ENCODE measurements around the gene PCDHB11.
"Not testable (repeated sequence)": the region's sequence is repeated elsewhere in the genome, so short reads cannot be mapped to it uniquely, and the experiment has no call there.

The PCDHB11 gene

DNA sequence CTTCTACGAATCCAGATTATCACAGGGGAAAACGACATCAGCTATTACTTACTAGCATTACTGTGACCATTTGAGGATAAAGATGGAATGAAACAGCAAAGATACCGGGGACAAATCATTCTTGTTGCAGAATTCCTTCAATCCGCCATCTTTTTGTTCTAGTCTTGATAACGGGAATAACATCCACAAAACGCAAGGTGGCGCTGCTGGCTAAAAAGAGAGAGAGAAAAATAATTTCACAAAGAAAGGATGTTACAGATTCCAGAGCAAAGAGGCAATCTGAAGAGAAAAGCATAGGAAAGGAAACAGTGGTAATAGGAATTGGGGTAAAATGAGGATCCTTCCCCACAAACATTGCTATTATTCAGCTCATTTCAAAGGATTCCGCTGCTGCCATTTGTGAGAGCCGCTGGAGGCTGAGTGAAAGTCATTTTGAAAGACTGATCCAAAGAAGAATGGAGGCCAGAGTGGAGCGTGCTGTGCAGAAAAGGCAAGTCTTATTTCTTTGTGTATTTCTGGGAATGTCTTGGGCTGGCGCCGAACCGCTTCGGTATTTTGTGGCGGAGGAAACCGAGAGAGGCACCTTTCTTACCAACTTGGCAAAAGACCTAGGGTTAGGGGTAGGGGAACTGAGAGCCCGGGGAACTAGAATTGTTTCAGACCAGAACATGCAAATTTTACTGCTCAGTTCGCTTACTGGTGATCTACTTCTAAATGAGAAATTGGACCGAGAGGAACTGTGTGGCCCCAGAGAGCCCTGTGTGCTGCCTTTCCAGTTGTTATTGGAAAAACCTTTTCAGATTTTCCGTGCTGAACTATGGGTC, 26.8 kb upstream of the PCDHB11 start, which contains the start of gene PCDHB7:
Gene PCDHB7, plus strand, starts transcription at position 264 of the 824 bp plus-strand sequence. Its CDS starts 192 bp downstream, at position 456.
- peak; percentile 12 for DNase-seq (ENCODE audit: low read depth)
- H3K4me3 ChIP-seq (replicated peaks; ENCODE audit: low read depth, low read length) = no peak within 1 kb of the TSS
- TF ChIP-seq, protein P1, sequence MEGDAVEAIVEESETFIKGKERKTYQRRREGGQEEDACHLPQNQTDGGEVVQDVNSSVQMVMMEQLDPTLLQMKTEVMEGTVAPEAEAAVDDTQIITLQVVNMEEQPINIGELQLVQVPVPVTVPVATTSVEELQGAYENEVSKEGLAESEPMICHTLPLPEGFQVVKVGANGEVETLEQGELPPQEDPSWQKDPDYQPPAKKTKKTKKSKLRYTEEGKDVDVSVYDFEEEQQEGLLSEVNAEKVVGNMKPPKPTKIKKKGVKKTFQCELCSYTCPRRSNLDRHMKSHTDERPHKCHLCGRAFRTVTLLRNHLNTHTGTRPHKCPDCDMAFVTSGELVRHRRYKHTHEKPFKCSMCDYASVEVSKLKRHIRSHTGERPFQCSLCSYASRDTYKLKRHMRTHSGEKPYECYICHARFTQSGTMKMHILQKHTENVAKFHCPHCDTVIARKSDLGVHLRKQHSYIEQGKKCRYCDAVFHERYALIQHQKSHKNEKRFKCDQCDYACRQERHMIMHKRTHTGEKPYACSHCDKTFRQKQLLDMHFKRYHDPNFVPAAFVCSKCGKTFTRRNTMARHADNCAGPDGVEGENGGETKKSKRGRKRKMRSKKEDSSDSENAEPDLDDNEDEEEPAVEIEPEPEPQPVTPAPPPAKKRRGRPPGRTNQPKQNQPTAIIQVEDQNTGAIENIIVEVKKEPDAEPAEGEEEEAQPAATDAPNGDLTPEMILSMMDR (IDR thresholded peaks at IDR 0.05; ENCODE audit: low read length, missing control alignments) = peak; percentile 31

DNA sequence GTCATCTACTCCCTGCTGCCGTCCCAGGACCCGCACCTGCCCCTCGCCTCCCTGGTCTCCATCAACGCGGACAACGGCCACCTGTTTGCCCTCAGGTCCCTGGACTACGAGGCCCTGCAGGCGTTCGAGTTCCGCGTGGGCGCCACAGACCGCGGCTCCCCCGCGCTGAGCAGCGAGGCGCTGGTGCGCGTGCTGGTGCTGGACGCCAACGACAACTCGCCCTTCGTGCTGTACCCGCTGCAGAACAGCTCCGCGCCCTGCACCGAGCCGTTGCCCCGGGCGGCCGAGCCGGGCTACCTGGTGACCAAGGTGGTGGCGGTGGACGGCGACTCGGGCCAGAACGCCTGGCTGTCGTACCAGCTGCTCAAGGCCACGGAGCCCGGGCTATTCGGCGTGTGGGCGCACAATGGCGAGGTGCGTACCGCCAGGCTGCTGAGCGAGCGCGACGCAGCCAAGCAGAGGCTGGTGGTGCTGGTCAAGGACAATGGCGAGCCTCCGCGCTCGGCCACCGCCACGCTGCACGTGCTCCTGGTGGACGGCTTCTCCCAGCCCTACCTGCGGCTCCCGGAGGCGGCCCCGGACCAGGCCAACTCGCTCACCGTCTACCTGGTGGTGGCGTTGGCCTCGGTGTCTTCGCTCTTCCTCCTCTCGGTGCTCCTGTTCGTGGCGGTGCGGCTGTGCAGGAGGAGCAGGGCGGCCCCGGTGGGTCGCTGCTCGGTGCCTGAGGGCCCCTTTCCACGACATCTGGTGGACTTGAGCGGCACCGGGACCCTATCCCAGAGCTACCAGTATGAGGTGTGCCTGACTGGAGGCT, 24.9 kb upstream of the PCDHB11 start:
- not testable (repeated sequence) for H3K4me3 ChIP-seq (replicated peaks; ENCODE audit: low read depth, low read length); DNase-seq (ENCODE audit: low read depth)

DNA sequence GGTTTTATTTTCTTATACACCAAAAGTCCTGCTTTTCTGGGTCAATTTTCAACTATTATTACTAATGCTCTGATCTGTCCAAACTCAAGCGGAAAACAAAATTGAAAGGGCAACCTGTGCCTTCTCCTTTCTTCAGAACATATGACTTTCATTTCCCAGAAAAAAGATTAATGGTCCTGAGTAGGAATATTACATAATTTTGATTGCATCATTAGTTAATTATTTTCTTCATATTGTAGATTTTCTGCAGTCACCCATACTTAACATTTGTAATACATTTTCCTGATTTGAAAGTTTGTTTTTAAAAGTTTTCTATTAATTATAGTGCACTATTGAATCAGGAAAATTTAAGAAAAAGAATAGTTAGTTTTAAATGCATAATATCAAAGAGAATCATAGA, 23.5 kb upstream of the PCDHB11 start:
- DNase-seq (ENCODE audit: low read depth) = no peak
- no peak overlapping the region for H3K4me3 ChIP-seq (replicated peaks; ENCODE audit: low read depth, low read length)
- TF ChIP-seq, protein P1 (IDR thresholded peaks at IDR 0.05; ENCODE audit: low read length, missing control alignments) = no peak

DNA sequence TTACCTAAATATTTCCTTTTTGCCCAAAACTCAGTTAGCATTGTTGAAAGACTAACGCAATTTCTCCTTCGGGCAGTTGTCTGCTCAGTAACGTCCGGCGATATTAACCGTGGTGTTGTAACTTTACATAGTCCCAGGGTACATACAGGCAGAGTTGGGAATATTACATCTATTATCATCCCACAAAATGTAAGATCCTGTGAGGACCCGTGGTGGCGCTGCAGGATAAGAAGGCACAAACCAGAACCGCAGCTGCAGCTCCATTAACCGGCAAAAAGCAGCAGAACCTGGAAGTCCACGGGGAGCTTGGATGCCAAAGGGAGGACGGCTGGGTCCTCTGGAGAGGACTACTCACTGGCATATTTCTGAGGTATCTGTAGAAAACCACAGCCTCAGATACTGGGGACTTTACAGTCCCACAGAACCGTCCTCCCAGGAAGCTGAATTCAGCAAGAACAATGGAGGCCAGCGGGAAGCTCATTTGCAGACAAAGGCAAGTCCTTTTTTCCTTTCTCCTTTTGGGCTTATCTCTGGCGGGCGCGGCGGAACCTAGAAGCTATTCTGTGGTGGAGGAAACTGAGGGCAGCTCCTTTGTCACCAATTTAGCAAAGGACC, 21.7 kb upstream of the PCDHB11 start, which contains the start of gene PCDHB8:
Gene PCDHB8, plus strand, starts transcription at position 214 of the 615 bp plus-strand sequence. Its CDS starts 245 bp downstream, at position 459.
- not testable (repeated sequence) for H3K4me3 ChIP-seq (replicated peaks; ENCODE audit: low read depth, low read length); DNase-seq (ENCODE audit: low read depth)

DNA sequence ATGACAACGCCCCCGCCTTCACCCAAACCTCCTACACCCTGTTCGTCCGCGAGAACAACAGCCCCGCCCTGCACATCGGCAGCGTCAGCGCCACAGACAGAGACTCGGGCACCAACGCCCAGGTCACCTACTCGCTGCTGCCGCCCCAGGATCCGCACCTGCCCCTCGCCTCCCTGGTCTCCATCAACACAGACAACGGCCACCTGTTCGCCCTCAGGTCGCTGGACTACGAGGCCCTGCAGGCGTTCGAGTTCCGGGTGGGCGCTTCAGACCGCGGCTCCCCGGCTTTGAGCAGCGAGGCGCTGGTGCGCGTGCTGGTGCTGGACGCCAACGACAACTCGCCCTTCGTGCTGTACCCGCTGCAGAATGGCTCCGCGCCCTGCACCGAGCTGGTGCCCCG, 20.1 kb upstream of the PCDHB11 start:
- not testable (repeated sequence) for DNase-seq (ENCODE audit: low read depth); H3K4me3 ChIP-seq (replicated peaks; ENCODE audit: low read depth, low read length)

DNA sequence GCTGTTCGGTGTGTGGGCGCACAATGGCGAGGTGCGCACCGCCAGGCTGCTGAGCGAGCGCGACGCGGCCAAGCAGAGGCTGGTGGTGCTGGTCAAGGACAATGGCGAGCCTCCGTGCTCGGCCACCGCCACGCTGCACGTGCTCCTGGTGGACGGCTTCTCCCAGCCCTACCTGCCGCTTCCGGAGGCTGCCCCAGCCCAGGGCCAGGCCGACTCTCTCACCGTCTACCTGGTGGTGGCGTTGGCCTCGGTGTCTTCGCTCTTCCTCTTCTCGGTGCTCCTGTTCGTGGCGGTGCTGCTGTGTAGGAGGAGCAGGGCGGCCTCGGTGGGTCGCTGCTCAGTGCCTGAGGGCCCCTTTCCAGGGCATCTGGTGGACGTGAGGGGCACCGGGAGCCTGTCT, 19.6 kb upstream of the PCDHB11 start:
- not testable (repeated sequence) for H3K4me3 ChIP-seq (replicated peaks; ENCODE audit: low read depth, low read length); DNase-seq (ENCODE audit: low read depth)

DNA sequence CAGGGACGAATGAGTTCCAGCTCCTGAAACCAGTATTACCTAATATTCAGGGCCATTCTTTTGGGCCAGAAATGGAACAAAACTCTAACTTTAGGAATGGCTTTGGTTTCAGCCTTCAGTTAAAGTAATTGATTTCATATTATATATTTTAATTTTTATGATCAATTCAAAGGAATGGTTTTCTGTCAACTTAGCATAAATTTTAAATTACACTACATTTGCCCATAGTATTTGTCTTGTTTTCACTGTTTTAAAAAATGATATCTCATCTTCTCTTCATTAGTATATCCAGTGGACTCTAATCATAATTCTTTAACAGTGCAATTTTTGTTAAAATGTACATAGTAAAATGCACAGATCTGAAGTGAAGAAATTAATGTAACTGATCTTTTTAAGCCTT, 19.1 kb upstream of the PCDHB11 start:
- H3K4me3 ChIP-seq (replicated peaks; ENCODE audit: low read depth, low read length) = no peak overlapping the region
- TF ChIP-seq, protein P1 (IDR thresholded peaks at IDR 0.05; ENCODE audit: low read length, missing control alignments) = no peak
- DNase-seq (ENCODE audit: low read depth) = no peak

DNA sequence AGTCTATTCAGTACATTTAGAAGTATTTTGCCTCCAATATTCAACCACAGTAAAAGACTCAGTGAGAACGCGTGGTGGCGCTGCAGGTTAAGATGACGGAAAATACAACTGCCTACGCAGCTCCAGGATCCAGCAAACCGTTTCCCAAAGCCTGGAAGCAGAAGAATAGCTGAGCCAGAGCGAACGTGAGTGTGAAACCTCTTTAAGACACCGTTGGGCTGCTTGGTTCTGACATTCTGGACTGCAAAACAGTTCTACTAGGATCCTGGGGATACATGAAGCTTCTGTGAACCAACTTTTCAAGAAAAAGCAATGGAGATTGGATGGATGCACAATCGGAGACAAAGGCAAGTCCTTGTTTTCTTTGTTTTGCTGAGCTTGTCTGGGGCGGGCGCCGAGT, 17.2 kb upstream of the PCDHB11 start, which contains the start of gene PCDHB16:
Gene PCDHB16, plus strand, starts transcription at position 140 of the 400 bp plus-strand sequence. Its CDS starts 173 bp downstream, at position 313.
- H3K4me3 ChIP-seq (replicated peaks; ENCODE audit: low read depth, low read length) = no peak within 1 kb of the TSS
- DNase-seq (ENCODE audit: low read depth) = peak; percentile 16
- TF ChIP-seq, protein P1 (IDR thresholded peaks at IDR 0.05; ENCODE audit: low read length, missing control alignments) = no peak

DNA sequence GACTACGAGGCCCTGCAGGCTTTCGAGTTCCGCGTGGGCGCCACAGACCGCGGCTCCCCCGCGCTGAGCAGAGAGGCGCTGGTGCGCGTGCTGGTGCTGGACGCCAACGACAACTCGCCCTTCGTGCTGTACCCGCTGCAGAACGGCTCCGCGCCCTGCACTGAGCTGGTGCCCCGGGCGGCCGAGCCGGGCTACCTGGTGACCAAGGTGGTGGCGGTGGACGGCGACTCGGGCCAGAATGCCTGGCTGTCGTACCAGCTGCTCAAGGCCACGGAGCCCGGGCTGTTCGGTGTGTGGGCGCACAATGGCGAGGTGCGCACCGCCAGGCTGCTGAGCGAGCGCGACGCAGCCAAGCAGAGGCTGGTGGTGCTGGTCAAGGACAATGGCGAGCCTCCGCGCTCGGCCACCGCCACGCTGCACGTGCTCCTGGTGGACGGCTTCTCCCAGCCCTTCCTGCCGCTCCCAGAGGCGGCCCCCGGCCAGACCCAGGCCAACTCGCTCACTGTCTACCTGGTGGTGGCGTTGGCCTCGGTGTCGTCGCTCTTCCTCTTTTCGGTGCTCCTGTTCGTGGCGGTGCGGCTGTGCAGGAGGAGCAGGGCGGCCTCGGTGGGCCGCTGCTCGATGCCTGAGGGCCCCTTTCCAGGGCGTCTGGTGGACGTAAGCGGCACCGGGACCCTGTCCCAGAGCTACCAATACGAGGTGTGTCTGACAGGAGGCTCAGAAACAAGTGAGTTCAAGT, 15.1 kb upstream of the PCDHB11 start:
- DNase-seq (ENCODE audit: low read depth); H3K4me3 ChIP-seq (replicated peaks; ENCODE audit: low read depth, low read length): not testable (repeated sequence)
